GM10847 (cell line): ENCODE data around the gene KIAA0232.

Experiments used
- POLR2A ChIP-seq: IDR thresholded peaks from 2 replicates; pipeline ENCODE4 v1.6.1; 2011; ENCODE audit not compliant: insufficient read length; ENCODE audit errors: extremely low read depth

KIAA0232 gene

DNA sequence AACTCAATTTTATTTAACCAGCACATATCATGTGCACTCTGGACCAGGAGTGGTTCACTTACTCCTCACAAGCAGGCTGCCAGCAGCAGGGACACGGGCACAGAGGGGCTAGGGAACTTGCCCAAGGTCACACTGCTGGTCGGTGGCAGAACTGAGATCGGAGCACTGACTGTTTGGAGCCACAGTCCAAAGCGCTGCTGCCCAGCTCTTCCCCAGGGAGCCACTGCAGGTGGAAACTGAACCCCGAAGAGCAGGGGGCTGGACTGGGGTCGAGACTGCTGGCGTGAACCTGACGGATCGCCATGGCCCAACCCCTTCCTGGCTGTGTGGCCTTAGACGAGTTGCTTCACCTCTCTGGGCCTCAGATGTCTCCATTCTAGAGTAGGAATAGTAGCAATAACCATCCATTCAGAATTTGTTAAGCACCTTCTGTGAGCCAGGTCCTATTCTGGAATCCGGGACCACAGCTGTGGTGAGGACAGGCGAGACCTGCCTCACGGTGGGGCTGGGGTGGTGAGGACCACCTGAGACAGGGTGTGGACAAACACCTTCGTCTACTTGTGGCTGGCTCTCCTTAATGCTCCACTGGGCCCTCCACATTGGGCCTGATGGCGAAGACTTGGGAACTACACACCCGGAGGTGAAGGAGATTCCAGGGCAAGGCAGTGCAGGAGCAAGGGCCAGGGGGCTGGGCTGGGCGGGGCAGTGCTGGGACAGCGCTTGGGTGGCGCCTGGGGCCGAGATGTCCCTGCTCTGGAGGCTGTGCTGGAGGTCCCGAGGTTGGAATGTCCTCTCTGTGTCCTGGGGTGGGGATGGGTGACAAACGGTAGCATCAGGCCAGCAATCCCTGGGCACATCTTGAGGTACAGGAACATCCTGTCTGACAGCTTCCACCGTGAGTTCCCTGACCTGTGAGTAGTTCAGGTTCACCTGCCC lies 32.0 kb upstream of the KIAA0232 start:
- no peak for TF ChIP-seq POLR2A

DNA sequence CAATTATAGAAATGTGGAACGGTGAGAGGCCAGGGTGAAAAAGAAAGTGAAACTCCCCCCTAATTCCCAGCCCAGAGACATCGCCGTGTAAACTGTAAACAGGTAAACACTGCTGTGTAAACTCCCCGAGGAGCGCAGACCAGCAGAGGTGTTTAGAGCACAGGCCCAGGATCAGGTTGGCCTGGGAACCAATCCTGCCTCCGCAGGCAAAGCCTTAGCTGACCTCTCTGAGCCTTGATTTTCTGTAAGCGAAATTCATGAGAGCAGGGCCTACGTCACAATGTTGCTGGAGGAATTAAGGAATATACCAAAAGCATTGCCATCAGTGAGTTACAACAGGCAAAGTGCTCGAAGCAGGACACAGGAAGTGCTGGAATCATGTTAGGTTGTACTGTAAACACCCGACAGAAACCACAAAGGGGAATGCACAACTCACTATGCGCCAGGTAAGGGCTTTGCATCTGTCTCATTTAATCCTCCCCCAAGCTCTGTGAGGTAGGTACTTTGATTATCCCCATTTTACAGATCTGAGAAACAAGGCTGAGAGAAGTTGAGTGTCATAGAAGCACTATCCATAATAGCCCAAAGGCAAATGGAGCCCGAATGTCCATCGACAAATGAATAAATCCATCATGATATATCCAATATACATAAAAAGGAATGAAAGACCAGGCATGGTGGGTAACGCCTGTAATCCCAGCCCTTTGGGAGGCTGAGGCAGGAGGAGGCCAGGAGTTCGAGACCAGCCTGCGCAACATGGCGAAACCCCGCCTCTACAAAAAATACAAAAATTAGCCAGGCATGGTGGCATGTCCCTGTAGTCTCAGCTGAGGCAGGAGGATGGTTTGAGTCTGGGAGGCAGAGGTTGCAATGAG lies 30.7 kb upstream of the KIAA0232 start:
- no peak for TF ChIP-seq POLR2A

DNA sequence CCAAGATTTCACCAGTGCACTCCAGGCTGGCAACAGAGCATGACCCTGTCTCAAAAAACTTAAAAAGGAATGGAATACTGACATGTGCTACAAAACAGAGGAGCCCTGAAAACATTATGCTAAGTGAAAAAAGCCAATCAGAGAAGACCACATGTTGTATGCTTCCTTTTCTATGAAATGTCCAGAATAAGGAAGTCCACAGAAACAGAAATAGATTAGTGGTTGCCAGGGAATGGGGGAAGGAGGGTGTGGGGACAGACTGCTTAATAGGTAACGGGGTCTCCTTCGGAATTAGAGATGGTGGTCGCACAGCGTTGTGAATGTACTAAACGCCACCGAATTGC lies 30.1 kb upstream of the KIAA0232 start:
- TF ChIP-seq POLR2A, result no peak

DNA sequence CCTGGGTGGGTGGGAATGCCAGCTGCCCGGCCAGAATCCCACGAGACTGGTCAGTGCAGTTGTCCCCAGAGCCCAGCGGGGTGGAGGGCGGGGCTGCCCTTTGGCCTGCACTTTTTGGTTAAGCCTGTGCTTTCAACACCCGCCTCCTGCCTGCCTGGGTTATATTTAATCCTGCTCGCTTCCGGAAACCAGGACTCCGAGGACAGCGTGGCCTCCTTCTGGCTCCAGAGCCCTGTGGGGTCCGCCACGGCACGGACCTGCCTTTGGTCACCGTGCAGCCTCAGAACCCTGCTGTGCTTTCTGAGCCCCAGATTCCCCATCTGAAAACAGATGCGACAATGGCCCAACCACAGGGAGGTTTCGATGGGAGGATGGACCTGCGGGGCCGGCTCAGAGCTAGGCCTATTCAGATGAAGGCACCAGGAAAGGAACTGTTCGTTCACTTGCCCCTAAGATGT lies 29.4 kb upstream of the KIAA0232 start:
- no peak for TF ChIP-seq POLR2A

DNA sequence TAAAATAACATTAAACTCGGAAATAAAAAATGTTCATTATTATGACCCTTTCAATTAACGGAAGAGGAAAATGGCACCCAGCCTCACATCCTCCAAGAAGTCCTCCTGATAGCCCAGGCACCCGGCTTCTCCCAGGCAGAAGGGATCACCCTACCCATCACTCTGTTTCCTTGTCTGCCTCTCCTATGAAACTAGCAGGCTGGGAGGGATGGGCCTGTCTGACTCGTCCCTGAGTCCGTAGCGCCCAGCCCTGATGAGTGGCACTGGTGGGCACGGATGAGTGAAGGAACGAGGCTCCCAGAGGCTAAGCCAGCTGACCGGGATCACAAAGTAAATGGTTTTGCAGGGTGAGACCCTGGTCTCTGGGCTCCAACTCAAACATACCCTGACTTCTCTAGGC lies 28.6 kb upstream of the KIAA0232 start:
- no peak for TF ChIP-seq POLR2A

- TF ChIP-seq POLR2A, result no peak
These were observed 27.9 kb upstream of the KIAA0232 start for GRCh38 chr4:6754481-6755087.

DNA sequence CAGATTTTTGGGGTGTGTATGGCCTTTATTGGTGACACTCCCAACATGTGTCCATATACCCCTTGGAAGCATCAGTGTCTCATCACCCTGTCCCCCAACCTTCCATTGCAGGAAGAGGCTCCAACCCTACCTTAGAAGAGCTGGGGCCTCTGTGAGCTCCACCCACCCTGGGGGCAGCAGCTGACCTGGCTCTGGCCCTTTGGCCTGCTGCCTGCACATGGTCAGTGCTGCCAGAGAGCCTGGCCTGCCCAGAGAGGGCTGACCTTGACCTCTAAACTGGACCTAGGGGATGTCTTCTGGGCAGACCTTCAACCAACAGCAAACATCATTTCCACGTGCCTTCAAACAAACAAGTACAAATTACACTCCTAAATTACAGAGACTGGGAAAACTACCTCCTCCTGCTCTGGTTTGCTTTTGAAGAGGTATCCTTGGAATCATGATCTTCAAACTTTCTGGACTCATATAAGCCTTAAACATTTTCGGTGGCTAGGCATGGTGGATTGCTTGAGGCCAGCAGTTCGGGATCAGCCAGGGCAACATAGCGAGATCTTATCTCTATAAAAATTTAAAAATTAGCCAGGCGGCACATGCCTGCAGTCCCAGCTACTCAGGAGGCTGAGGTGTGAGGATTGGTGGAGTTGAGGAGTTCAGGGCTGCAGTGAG lies 27.3 kb upstream of the KIAA0232 start:
- no peak for TF ChIP-seq POLR2A

DNA sequence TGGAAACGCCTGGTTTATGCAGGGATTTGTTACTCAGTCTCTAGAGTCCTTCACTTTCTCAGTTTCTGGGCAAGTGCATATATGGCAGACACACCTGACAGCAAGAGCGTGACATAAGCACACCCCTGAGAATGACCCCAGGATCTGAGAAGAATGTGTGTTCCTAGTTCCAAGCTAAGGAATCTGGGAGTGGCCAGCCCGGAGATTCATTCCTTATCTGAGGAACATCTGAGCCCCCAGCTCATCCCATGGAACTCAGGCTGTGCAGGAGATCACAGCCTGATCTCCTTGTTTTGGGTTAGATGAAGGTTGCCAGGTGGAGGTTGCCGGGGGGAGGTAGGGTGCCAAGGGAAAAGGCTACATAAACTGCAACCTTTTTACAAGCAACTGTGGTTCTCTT lies 23.8 kb upstream of the KIAA0232 start:
- TF ChIP-seq POLR2A, result no peak

DNA sequence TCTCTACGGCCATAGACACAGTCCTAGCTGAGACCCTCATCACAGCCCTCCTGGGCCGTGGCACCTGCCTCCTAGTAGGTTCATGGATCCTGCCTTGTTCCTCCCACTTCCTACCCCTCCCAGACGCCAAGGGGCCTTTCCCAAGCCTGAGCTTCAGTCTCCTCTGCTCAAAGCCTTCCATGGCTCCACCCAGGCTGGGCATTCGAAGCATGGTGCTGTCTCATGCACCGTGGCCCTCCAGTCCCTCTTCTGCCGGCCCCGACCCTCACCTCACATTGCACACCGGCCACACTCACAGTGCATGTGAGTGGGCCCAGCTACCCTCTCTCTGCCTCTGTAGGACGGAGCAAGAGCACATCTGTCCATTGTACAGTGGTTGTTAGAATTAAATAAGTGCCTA lies 21.7 kb upstream of the KIAA0232 start:
- no peak for TF ChIP-seq POLR2A

- no peak for TF ChIP-seq POLR2A
These were observed 20.6 kb upstream of the KIAA0232 start for GRCh38 chr4:6761649-6762615.

GRCh38 chr4:6763330-6763851 lies 19.1 kb upstream of the KIAA0232 start:
- TF ChIP-seq POLR2A, result no peak

GRCh38 chr4:6764976-6765620 lies 17.4 kb upstream of the KIAA0232 start:
- no peak for TF ChIP-seq POLR2A

- no peak for TF ChIP-seq POLR2A
These were observed 16.8 kb upstream of the KIAA0232 start for GRCh38 chr4:6765703-6766102.
